Prostate gland (tissue), 1 donor: ENCODE measurements around the gene PKM.

ENCODE experiments used
- POLR2A ChIP-seq: fragments of 450-650 bp; IDR thresholded peaks from one replicate; pipeline ENCODE4 v1.6.1; 2016; ENCODE audit warnings: antibody characterized with exemption, mild to moderate bottlenecking
- POLR2AphosphoS5 ChIP-seq: sonication (generic); formaldehyde crosslinking; IDR thresholded peaks from one replicate; pipeline ENCODE4 v1.6.1; 2017; ENCODE audit warnings: antibody characterized with exemption

- TF ChIP-seq POLR2AphosphoS5 (no peak), POLR2A (no peak)
These were observed 67.3 kb downstream of the PKM start for GRCh38 chr15:72163719-72164118.
